ENCODE data around the gene KRTAP9-2.
"Not testable (repeated sequence)": the region's sequence is repeated elsewhere in the genome, so short reads cannot be mapped to it uniquely, and the experiment has no call there.

- TF ChIP-seq CTCF (IDR thresholded peaks at IDR 0.05; ENCODE audit: extremely low read depth in 1 of 2, insufficient read depth in 1 of 2, low read depth in 1 of 2, low read length in 2 of 2); EZH2 (IDR thresholded peaks at IDR 0.05; ENCODE audit: borderline replicate concordance, low read depth, low read length, severe bottlenecking); POLR2A (IDR thresholded peaks at IDR 0.05; ENCODE audit: low read depth, low read length): not testable (repeated sequence)
- TF ChIP-seq, protein P1, sequence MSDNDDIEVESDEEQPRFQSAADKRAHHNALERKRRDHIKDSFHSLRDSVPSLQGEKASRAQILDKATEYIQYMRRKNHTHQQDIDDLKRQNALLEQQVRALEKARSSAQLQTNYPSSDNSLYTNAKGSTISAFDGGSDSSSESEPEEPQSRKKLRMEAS (IDR thresholded peaks at IDR 0.05; ENCODE audit: insufficient read depth, insufficient read length), result not testable (repeated sequence)
These were observed 49.3 kb downstream of the KRTAP9-2 start, which contains the start of gene KRTAP9-7 for GRCh38 chr17:41275648-41276190.
